Measurements from ENCODE around the gene CFAP68. TPM values are rescaled to one million over a fixed set of nuclear protein-coding genes. Genes with fewer than 3 reads are reported as not detected.

CFAP68 gene
- total RNA-seq, 2 donors from 2014 or later: 18.8 to 20.0 TPM

DNA sequence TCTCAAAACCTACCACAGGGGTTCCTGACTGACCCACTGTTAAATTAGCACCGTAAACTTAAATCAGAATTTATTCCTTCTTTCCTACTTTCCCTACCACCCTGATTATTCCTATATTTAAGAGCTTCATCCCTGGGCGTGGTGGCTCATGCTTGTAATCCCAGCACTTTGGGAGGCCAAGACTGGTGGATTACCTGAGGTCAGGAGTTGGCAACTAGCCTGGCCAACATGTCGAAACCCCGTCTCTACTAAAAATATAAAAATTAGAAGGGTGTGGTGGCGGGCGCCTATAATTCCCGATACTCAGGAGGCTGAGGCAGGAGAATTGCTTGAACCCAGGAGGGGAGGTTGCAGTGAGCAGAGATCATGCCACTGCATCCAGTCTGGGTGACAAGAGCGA lies 28.3 kb upstream of the CFAP68 start:
- TF ChIP-seq, protein P1, sequence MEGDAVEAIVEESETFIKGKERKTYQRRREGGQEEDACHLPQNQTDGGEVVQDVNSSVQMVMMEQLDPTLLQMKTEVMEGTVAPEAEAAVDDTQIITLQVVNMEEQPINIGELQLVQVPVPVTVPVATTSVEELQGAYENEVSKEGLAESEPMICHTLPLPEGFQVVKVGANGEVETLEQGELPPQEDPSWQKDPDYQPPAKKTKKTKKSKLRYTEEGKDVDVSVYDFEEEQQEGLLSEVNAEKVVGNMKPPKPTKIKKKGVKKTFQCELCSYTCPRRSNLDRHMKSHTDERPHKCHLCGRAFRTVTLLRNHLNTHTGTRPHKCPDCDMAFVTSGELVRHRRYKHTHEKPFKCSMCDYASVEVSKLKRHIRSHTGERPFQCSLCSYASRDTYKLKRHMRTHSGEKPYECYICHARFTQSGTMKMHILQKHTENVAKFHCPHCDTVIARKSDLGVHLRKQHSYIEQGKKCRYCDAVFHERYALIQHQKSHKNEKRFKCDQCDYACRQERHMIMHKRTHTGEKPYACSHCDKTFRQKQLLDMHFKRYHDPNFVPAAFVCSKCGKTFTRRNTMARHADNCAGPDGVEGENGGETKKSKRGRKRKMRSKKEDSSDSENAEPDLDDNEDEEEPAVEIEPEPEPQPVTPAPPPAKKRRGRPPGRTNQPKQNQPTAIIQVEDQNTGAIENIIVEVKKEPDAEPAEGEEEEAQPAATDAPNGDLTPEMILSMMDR (IDR thresholded peaks at IDR 0.05): no peak
- Histone ChIP-seq H3K4me1 (no peaks in the 10 kb centered on the region), H3K36me3 (no peaks in the 10 kb centered on the region), H3K27me3 (no peaks in the 10 kb centered on the region), H3K4me3 (no peak overlapping the region), H3K9me3 (no peaks in the 10 kb centered on the region), H3K27ac (no peak overlapping the region), H3K9ac (ENCODE audit: low read depth in 2 of 2, low read length in 2 of 2) (no peak overlapping the region)
- DNase-seq: no peak
- intact Hi-C loops (cut with DNase I): no loop called here

DNA sequence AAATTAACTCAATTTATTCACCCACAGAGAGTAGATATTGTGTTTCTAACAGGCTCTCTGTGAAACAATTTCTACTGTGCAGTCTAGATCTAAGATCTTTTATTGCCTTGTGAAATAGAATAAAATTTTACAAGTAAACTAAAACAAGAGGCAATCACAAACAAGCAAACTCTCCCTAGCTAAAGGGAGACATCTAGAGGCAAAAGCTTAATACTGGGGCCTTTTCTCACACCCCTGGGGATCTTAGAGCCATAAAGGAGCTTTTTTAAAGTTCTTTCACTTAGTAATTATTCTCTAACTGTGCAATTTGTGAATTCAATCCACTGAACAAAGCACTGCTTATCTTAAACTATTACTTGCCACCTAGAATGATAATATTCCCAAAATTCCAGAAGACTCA lies 27.7 kb upstream of the CFAP68 start:
- Histone ChIP-seq H3K27ac (no peak overlapping the region), H3K4me3 (no peak overlapping the region), H3K4me1 (no peaks in the 10 kb centered on the region), H3K27me3 (no peaks in the 10 kb centered on the region), H3K9ac (ENCODE audit: low read depth in 2 of 2, low read length in 2 of 2) (no peak overlapping the region), H3K36me3 (no peaks in the 10 kb centered on the region), H3K9me3 (no peaks in the 10 kb centered on the region)
- intact Hi-C loops (cut with DNase I): no loop called here
- DNase-seq: no peak
- TF ChIP-seq, protein P1 (IDR thresholded peaks at IDR 0.05): no peak

DNA sequence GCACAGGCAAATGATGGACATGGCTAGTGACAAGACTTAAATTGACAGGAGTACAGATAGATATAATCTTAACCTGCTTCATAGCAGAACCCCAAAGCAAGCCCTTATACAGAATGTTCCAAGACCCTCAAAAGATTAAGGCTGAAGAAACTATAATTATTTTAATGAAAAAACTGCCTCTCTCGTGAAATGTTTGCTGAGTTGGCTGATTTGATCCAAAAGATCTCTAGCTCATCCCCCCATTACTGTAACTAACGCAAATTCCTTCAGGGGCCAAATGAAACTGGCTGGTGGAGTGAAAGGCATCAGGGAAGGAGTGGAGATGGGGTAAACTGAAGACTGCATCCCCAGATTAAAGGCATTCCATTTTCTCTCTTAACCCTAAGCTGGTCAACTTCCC lies 27.2 kb upstream of the CFAP68 start:
- intact Hi-C loops (cut with DNase I): no loop called here

DNA sequence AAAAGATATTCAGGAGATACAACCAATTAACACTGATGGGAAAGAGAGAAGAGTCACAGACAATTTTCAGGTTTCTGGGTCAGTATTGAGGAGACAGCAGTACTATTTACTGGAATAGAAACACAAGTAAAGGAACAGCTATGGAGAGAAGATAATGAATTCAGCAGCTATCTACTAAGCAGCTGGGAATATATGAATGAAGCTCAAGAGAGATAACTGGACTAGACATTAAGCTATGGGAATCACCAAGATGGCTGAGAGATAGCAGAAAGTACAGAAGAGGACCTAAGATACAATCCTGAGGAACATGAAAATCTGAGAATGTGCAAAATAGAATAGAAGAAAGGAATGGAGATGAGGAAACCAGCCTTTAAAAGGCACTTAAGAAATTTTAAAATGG lies 23.8 kb upstream of the CFAP68 start:
- Histone ChIP-seq H3K9me3 (no peaks in the 10 kb centered on the region), H3K27ac (no peak overlapping the region), H3K36me3 (no peaks in the 10 kb centered on the region), H3K4me1 (no peaks in the 10 kb centered on the region), H3K27me3 (no peaks in the 10 kb centered on the region), H3K4me3 (no peak overlapping the region), H3K9ac (ENCODE audit: low read depth in 2 of 2, low read length in 2 of 2) (no peak overlapping the region)
- DNase-seq: no peak
- intact Hi-C loops (cut with DNase I): no loop called here
- TF ChIP-seq, protein P1 (IDR thresholded peaks at IDR 0.05): no peak

More for the DNA sequence above, 27.2 kb upstream of the CFAP68 start:
- Histone ChIP-seq H3K27ac (no peak overlapping the region), H3K27me3 (no peaks in the 10 kb centered on the region), H3K9ac (ENCODE audit: low read depth in 2 of 2, low read length in 2 of 2) (no peak overlapping the region), H3K4me1 (no peaks in the 10 kb centered on the region), H3K9me3 (no peaks in the 10 kb centered on the region), H3K4me3 (no peak overlapping the region), H3K36me3 (no peaks in the 10 kb centered on the region)
- TF ChIP-seq, protein P1 (IDR thresholded peaks at IDR 0.05): no peak
- no peak for DNase-seq

DNA sequence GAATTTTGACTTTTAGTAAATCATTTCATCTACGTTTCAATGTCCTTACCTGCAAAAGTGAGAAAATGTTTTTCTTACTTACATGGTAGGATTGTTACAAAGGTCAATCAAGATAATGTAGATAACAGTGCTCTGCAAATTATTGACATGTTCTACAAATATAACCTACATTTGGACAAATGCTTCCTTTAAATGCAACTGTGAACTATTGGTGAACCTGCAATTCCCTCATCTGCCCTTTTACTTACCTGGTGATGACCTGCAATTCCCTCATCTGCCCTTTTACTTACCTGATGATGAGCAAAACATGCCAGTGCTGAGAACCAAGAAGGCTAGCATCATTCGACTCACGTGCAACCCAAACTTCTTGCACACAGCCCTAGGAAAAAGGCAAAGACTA lies 19.1 kb upstream of the CFAP68 start:
- H3K36me3 ChIP-seq: no peaks in the 10 kb centered on the region
- H3K9me3 ChIP-seq: no peaks in the 10 kb centered on the region
- no peak overlapping the region for H3K9ac ChIP-seq (ENCODE audit: low read depth in 2 of 2, low read length in 2 of 2)
- no peak overlapping the region for H3K4me3 ChIP-seq
- TF ChIP-seq, protein P1 (IDR thresholded peaks at IDR 0.05): no peak
- intact Hi-C loops (cut with DNase I): no loop called here
- H3K4me1 ChIP-seq: no peaks in the 10 kb centered on the region
- no peak for DNase-seq
- H3K27ac ChIP-seq: no peak overlapping the region
- H3K27me3 ChIP-seq: no peaks in the 10 kb centered on the region

DNA sequence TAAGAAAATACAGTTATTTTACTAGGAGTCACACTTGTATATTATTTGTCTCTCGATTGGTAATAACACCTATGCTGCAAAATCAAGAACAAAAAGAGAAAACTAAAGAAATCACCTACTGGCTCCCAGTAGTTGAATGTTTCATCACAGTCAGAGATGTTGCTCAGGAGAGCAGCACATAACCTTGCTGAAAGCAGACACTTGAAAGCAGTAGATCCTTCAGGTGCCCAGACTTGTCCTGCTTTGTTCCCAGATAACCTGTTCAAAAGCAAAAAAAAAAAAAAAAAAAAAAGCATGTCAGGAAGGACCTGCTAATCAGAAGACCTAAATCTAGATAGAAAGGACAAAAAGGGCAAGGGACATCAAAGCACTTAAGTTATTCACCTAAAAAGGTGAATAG lies 9.2 kb upstream of the CFAP68 start:
- peaks cover 5% of the 10 kb centered on the region for H3K4me1 ChIP-seq
- no peaks in the 10 kb centered on the region for H3K27me3 ChIP-seq
- H3K36me3 ChIP-seq: no peaks in the 10 kb centered on the region
- H3K9me3 ChIP-seq: no peaks in the 10 kb centered on the region
- intact Hi-C loops (cut with DNase I): no loop called here
- H3K27ac ChIP-seq: no peak overlapping the region
- H3K9ac ChIP-seq (ENCODE audit: low read depth in 2 of 2, low read length in 2 of 2): no peak overlapping the region
- TF ChIP-seq, protein P1 (IDR thresholded peaks at IDR 0.05): no peak
- no peak overlapping the region for H3K4me3 ChIP-seq
- DNase-seq: no peak

Measured in colonic mucosa (tissue), 4 donors.